Stimulated activated CD4-positive, alpha-beta T cell treated with anti-CD3 and anti-CD28 coated beads, Interleukin-4, amount 100 ng/mL, for 24 hours (primary cell): ENCODE data around the gene KCNQ2.
"Not testable (repeated sequence)": the region's sequence is repeated elsewhere in the genome, so short reads cannot be mapped to it uniquely, and the experiment has no call there.

Source experiments
- DNase-seq: peaks from one replicate; pipeline ENCODE4 v3.0.0-alpha.2; 2020

The KCNQ2 gene

GRCh38 chr20:63488315-63489251 is 16.1 kb upstream of the KCNQ2 start:
- DNase-seq = no peak

GRCh38 chr20:63487781-63488241 is 15.4 kb upstream of the KCNQ2 start:
- no peak for DNase-seq

GRCh38 chr20:63487116-63487764 is 14.8 kb upstream of the KCNQ2 start:
- DNase-seq = no peak

GRCh38 chr20:63486300-63486855 is 13.9 kb upstream of the KCNQ2 start:
- DNase-seq = no peak

- DNase-seq = no peak
Measured at GRCh38 chr20:63484651-63485403, 12.4 kb upstream of the KCNQ2 start.

GRCh38 chr20:63484236-63484635 is 11.8 kb upstream of the KCNQ2 start:
- DNase-seq = no peak

GRCh38 chr20:63483834-63484233 is 11.4 kb upstream of the KCNQ2 start:
- no peak for DNase-seq

- DNase-seq = no peak
Measured at GRCh38 chr20:63482021-63482587, 9.6 kb upstream of the KCNQ2 start.

GRCh38 chr20:63481503-63481902 is 9.0 kb upstream of the KCNQ2 start:
- DNase-seq = no peak

GRCh38 chr20:63479695-63480419 is 7.4 kb upstream of the KCNQ2 start:
- not testable (repeated sequence) for DNase-seq

GRCh38 chr20:63478346-63479302 is 6.2 kb upstream of the KCNQ2 start:
- DNase-seq = no peak

GRCh38 chr20:63477944-63478343 is 5.5 kb upstream of the KCNQ2 start:
- DNase-seq = no peak

GRCh38 chr20:63477061-63477616 is 4.7 kb upstream of the KCNQ2 start:
- no peak for DNase-seq

GRCh38 chr20:63475209-63475608 is 2.8 kb upstream of the KCNQ2 start:
- DNase-seq = no peak

GRCh38 chr20:63473555-63474449 is 1.3 kb upstream of the KCNQ2 start:
- no peak for DNase-seq

- DNase-seq = no peak
Measured at GRCh38 chr20:63472862-63473390, 471 bp upstream of the KCNQ2 start.

GRCh38 chr20:63471717-63471980 is 806 bp downstream of the KCNQ2 start:
- DNase-seq = no peak

- DNase-seq = no peak
Measured at GRCh38 chr20:63471002-63471716, 1.3 kb downstream of the KCNQ2 start.

- DNase-seq = no peak
Measured at GRCh38 chr20:63470410-63470809, 2.0 kb downstream of the KCNQ2 start.
